Measurements from ENCODE around the gene SLC6A16. TPM values are rescaled to one million over a fixed set of nuclear protein-coding genes. Genes with fewer than 3 reads are reported as not detected.

Gene SLC6A16
- total RNA-seq, 1 experiment from 2014 or later: 0.61 TPM

- H3K4me2 ChIP-seq: no peak overlapping the region
- BruUV-seq (replicated peaks): no TSS peak
- CTCF ChIA-PET: no interaction called here
These were observed 31.4 kb upstream of the SLC6A16 start for GRCh38 chr19:49356382-49356781.

GRCh38 chr19:49355909-49356353 is 30.9 kb upstream of the SLC6A16 start:
- Histone ChIP-seq H3K36me3 (ENCODE audit: low read depth) (no peaks in the 10 kb centered on the region), H3F3A (ENCODE audit: insufficient read depth, low read depth) (no peaks in the 10 kb centered on the region; the same call in 1 of the 2 replicates), H3K4me2 (no peak overlapping the region), H3K9me3 (ENCODE audit: insufficient read depth, low read depth) (no peaks in the 10 kb centered on the region), H3K4me3 (no peak overlapping the region), H2AFZ (no peak overlapping the region), H4K20me1 (ENCODE audit: insufficient read depth) (no peaks in the 10 kb centered on the region; the same call in 1 of the 2 replicates), H3K4me1 (replicated peaks; ENCODE audit: insufficient read depth) (no peaks in the 10 kb centered on the region), H3K79me2 (ENCODE audit: low read depth) (no peaks in the 10 kb centered on the region), H3K27ac (no peak overlapping the region), H3K9me2 (ENCODE audit: insufficient read depth) (no peaks in the 10 kb centered on the region), H3K27me3 (ENCODE audit: insufficient read depth, low read depth) (no peaks in the 10 kb centered on the region)
- CTCF ChIA-PET: no interaction called here
- POLR2A ChIA-PET (ENCODE audit: unreplicated experiment): no interaction called here
- TF ChIP-seq EZH2 (IDR thresholded peaks at IDR 0.05; ENCODE audit: low read depth) (no peak), CTCF (conservative IDR thresholded peaks at IDR 0.05) (no peak)
- intact Hi-C loops (cut with micrococcal nuclease; ENCODE audit: unreplicated experiment): no loop called here
- BruUV-seq (replicated peaks): no TSS peak
- no peak for DNase-seq

More at GRCh38 chr19:49356382-49356781, 31.4 kb upstream of the SLC6A16 start:
- no peak for DNase-seq
- intact Hi-C loops (cut with micrococcal nuclease; ENCODE audit: unreplicated experiment): no loop called here
- H3K4me1 ChIP-seq (replicated peaks; ENCODE audit: insufficient read depth): no peaks in the 10 kb centered on the region
- H4K20me1 ChIP-seq (ENCODE audit: insufficient read depth): no peaks in the 10 kb centered on the region; the same call in 1 of the 2 replicates
- no peak overlapping the region for H3K4me3 ChIP-seq
- H3K36me3 ChIP-seq (ENCODE audit: low read depth): no peaks in the 10 kb centered on the region
- no peaks in the 10 kb centered on the region for H3K9me2 ChIP-seq (ENCODE audit: insufficient read depth)
- H3F3A ChIP-seq (ENCODE audit: insufficient read depth, low read depth): no peaks in the 10 kb centered on the region; the same call in 1 of the 2 replicates
- no peaks in the 10 kb centered on the region for H3K9me3 ChIP-seq (ENCODE audit: insufficient read depth, low read depth)
- no peak overlapping the region for H2AFZ ChIP-seq
- no peak overlapping the region for H3K27ac ChIP-seq
- POLR2A ChIA-PET (ENCODE audit: unreplicated experiment): no interaction called here
- no peak for TF ChIP-seq EZH2 (IDR thresholded peaks at IDR 0.05; ENCODE audit: low read depth)
- TF ChIP-seq CTCF (conservative IDR thresholded peaks at IDR 0.05): no peak
- H3K27me3 ChIP-seq (ENCODE audit: insufficient read depth, low read depth): no peaks in the 10 kb centered on the region
- H3K79me2 ChIP-seq (ENCODE audit: low read depth): no peaks in the 10 kb centered on the region

GRCh38 chr19:49349567-49349966 is 24.6 kb upstream of the SLC6A16 start:
- Histone ChIP-seq H3K27me3 (ENCODE audit: insufficient read depth, low read depth) (no peaks in the 10 kb centered on the region), H3K36me3 (ENCODE audit: low read depth) (0 out of 2 replicates have a peak, but pooled peaks cover 4% of the 10 kb centered on the region), H3K27ac (no peak overlapping the region), H2AFZ (no peak overlapping the region), H3K4me3 (no peak overlapping the region), H3F3A (ENCODE audit: insufficient read depth, low read depth) (no peaks in the 10 kb centered on the region), H3K4me2 (no peak overlapping the region), H3K79me2 (ENCODE audit: low read depth) (no peaks in the 10 kb centered on the region), H3K4me1 (replicated peaks; ENCODE audit: insufficient read depth) (no peaks in the 10 kb centered on the region), H3K9me3 (ENCODE audit: insufficient read depth, low read depth) (no peaks in the 10 kb centered on the region), H3K9me2 (ENCODE audit: insufficient read depth) (no peaks in the 10 kb centered on the region), H4K20me1 (ENCODE audit: insufficient read depth) (no peaks in the 10 kb centered on the region)
- TF ChIP-seq CTCF (conservative IDR thresholded peaks at IDR 0.05) (no peak), EZH2 (IDR thresholded peaks at IDR 0.05; ENCODE audit: low read depth) (no peak)
- BruUV-seq (replicated peaks): no TSS peak
- no peak for DNase-seq
- intact Hi-C loops (cut with micrococcal nuclease; ENCODE audit: unreplicated experiment): no loop called here
- POLR2A ChIA-PET (ENCODE audit: unreplicated experiment): no interaction called here
- CTCF ChIA-PET: no interaction called here

Data from PC-9 (cell line).